Neural progenitor cell (in vitro differentiated cells): ENCODE results near the gene ZFP36L2.

ENCODE experiments used
- EZH2 ChIP-seq: fragments of 200-600 bp; sonication (generic); IDR thresholded peaks from 2 replicates; pipeline ENCODE4 v1.6.1; 2017; ENCODE audit warnings: antibody characterized with exemption, mild to moderate bottlenecking, moderate library complexity
- EZH2phosphoT487 ChIP-seq: fragments of 200-600 bp; sonication (generic); IDR thresholded peaks from 2 replicates; pipeline ENCODE4 v1.6.1; 2017; ENCODE audit warnings: antibody characterized with exemption
- TF ChIP-seq, protein P1 (sequence below): fragments of 200-600 bp; sonication (generic); IDR thresholded peaks from 2 replicates; pipeline ENCODE4 v1.5.1; 2017; ENCODE audit warnings: antibody characterized with exemption, mild to moderate bottlenecking

DNA sequence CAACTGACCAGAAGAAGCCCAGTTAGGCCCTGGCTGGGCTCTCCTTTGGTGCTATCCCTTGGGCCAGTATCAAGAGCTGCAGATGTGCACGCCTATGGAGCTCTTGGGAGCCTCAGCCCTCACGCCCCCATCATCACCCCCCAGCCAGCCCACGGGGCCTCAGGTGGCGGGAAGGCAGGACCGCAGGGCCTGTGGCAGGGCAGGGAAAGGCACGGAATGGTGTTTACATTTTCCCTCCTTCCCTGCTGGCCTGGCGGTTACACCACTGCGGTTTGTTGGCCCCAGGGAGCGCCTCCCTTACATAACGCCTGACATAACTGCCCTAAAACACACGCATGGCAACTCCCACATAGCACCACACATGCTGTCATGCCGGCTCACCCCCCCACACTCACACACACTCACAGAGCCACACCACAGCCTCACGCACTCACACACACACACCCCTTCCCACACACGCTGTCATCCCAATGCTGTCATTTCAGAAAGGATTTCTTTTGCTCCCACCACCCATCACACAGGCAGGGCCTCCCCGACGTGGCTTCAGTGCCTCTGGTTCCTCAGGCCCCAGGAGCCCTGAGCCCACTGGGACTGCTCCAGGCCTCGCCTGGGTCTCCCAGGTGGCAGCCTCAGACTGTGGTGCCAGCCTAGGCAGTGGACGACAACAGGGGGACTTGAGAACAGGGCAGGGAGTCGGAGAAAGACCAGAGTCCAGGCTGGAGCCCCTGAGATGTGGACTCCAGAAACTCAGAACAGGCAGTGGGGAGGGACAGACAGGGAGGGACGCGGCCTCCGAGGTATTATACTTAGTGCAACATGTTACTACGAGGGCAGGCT, 15.7 kb downstream of the ZFP36L2 start:
- TF ChIP-seq, protein P1, sequence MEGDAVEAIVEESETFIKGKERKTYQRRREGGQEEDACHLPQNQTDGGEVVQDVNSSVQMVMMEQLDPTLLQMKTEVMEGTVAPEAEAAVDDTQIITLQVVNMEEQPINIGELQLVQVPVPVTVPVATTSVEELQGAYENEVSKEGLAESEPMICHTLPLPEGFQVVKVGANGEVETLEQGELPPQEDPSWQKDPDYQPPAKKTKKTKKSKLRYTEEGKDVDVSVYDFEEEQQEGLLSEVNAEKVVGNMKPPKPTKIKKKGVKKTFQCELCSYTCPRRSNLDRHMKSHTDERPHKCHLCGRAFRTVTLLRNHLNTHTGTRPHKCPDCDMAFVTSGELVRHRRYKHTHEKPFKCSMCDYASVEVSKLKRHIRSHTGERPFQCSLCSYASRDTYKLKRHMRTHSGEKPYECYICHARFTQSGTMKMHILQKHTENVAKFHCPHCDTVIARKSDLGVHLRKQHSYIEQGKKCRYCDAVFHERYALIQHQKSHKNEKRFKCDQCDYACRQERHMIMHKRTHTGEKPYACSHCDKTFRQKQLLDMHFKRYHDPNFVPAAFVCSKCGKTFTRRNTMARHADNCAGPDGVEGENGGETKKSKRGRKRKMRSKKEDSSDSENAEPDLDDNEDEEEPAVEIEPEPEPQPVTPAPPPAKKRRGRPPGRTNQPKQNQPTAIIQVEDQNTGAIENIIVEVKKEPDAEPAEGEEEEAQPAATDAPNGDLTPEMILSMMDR: no peak
- TF ChIP-seq EZH2 (no peak), EZH2phosphoT487 (no peak)
